WI38 (cell line): ENCODE measurements around the gene PANX2.

Experiments
- H3K4me3 ChIP-seq: 2 replicates; pipeline ENCODE4 v1.5.1; 2011; ENCODE audit warnings: low read depth, mild to moderate bottlenecking, control low read depth, low read length
- CTCF ChIP-seq: IDR thresholded peaks from 2 replicates; pipeline ENCODE4 v1.5.1; 2012; ENCODE audit warnings: low read depth, mild to moderate bottlenecking, control low read depth, low read length

The PANX2 gene

GRCh38 chr22:50184004-50184901, 13.7 kb downstream of the PANX2 start:
- no peak for TF ChIP-seq CTCF
- H3K4me3 ChIP-seq, result no peak overlapping the region

- no peak overlapping the region; the same call in 1 of the 2 replicates for H3K4me3 ChIP-seq
- TF ChIP-seq CTCF, result no peak
Observed at GRCh38 chr22:50184902-50185374, 14.4 kb downstream of the PANX2 start.

- peak within 1 kb of the TSS; percentile 57 for H3K4me3 ChIP-seq
- TF ChIP-seq CTCF, result no peak
Observed at GRCh38 chr22:50185375-50186087, 15.0 kb downstream of the PANX2 start, which contains the start of gene TRABD. Gene TRABD, plus strand, starts transcription at chr22:50185913. Its CDS starts 7,148 bp downstream, at chr22:50193061.

GRCh38 chr22:50186181-50186714, 15.7 kb downstream of the PANX2 start:
- H3K4me3 ChIP-seq, result peak overlapping the region; percentile 57
- no peak for TF ChIP-seq CTCF

- H3K4me3 ChIP-seq, result peak overlapping the region; percentile 57
- no peak for TF ChIP-seq CTCF
Observed at GRCh38 chr22:50186761-50187523, 16.4 kb downstream of the PANX2 start.

- H3K4me3 ChIP-seq, result no peak overlapping the region
- TF ChIP-seq CTCF, result no peak
Observed at GRCh38 chr22:50188356-50188755, 17.8 kb downstream of the PANX2 start.
